GM21447 (cell line): ENCODE results near the gene STUB1.
A peak's percentile ranks its signal among the peaks of the same experiment; 100 is the strongest.

ENCODE experiments used
- ATAC-seq: cut with Tn5 transposase; IDR thresholded peaks from one replicate; pipeline ENCODE4 v1.9.1; 2021; ENCODE audit not compliant: unreplicated experiment

The STUB1 gene

DNA sequence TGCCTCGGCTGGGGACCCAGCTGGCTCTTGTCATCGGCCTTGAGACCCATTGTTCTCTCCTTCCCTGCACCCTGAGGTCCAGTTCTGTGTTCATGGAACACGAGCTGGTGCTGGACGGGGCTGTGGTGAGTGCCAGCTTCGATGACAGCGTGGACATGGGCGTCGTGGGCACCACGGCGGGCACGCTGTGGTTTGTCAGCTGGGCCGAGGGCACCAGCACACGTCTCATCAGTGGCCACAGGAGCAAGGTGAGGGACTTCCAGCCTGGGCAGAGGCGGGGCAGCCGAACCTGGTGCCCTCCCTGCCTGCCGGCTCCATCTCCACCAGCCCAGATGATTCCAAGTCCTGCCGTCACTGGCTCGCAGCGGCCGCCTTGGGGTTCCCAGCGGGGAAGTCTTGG, 17.6 kb upstream of the STUB1 start:
- no peak for ATAC-seq

DNA sequence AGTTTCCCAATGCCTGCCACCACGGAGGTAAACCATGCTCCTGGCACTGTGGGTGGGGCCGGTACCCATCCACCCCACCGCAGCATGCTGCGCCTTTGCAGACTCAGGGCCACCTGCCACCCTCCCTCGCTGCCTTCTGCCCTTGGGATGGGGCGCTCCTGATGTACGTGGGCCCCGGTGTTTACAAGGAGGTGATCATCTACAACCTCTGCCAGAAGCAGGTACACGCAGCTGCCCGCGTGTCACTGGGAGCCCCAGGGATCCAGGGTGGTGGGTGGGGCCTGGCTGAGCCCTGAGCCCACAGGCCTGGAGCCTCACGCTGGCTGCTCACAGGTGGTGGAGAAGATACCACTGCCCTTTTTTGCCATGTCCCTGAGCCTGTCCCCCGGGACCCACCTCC, 13.6 kb upstream of the STUB1 start:
- no peak for ATAC-seq

GRCh38 chr16:667113-667779, 13.0 kb upstream of the STUB1 start:
- no peak for ATAC-seq

GRCh38 chr16:667780-668518, 12.3 kb upstream of the STUB1 start, which contains the start of gene RHOT2:
Gene RHOT2, plus strand, starts transcription at chr16:668132. Its CDS starts 68 bp downstream, at chr16:668200.
- peak; percentile 68 for ATAC-seq

DNA sequence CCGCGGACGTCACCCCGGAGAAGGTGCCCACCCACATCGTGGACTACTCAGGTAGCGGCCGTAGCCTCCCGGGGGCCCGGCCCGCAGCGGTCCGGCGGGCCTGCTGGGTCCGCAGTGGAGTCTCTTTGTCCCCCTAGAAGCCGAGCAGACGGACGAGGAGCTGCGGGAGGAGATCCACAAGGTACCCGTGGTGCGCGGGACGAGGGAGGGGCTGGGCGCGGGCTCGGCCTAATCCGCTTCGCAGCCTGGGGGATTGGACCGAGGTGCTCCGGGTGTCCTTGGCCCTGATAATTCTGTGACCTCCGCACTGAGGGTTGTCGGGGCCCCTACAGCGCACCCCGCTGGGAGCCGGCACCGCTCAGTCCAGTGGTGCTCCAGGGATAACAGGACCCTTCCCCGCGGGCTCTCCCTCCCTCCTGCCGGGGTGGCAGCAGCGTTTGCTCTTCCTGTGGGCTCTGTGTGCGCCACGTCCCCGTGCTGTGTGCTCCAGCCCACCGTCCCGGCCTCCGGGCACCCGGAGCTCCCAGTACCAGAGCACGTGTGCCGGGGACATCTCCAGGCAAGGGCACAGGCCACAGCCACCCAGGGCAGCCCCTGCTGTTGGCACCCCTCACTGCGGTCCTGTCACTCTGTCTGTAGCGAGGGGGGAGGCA, 11.6 kb upstream of the STUB1 start:
- ATAC-seq, result peak; percentile 13

DNA sequence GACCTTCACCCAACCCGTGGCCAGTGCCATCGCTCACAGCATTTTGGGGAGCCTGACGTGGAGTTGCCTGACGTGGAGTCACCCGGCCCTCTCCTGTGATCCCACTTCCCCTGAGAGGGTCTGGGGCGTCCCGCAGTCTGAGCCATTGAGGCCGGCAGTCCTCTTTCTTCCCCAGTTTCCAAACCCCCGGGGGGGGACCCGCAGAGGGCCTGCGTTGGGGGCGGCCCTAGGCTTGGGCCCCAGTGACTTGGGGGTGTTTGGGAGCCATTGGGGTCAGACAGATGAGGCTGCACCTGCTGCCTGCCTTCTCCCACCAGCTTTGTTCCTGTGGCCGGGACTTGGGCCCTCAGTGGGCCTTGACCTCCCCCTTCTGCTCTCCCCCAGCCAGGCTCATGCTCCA, 10.5 kb upstream of the STUB1 start:
- ATAC-seq, result no peak

GRCh38 chr16:670485-671352, 9.5 kb upstream of the STUB1 start:
- no peak for ATAC-seq

GRCh38 chr16:671353-672131, 8.7 kb upstream of the STUB1 start:
- no peak for ATAC-seq

- ATAC-seq, result no peak
These were observed 7.8 kb upstream of the STUB1 start for GRCh38 chr16:672371-672770.

DNA sequence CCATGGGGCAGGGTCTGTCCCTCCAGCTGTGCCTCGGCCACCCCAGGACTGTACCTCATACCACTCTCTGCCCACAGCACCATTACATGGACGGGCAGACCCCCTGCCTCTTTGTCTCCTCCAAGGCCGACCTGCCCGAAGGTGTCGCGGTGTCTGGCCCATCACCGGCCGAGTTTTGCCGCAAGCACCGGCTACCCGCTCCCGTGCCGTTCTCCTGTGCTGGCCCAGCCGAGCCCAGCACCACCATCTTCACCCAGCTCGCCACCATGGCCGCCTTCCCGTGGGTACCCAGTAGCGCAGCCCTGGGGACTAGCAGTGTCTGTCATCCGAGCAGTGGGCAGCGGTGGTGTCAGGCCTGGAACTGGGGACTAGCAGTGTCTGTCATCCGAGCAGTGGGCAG, 7.4 kb upstream of the STUB1 start:
- ATAC-seq, result no peak

GRCh38 chr16:673399-673991, 6.7 kb upstream of the STUB1 start:
- ATAC-seq, result no peak

DNA sequence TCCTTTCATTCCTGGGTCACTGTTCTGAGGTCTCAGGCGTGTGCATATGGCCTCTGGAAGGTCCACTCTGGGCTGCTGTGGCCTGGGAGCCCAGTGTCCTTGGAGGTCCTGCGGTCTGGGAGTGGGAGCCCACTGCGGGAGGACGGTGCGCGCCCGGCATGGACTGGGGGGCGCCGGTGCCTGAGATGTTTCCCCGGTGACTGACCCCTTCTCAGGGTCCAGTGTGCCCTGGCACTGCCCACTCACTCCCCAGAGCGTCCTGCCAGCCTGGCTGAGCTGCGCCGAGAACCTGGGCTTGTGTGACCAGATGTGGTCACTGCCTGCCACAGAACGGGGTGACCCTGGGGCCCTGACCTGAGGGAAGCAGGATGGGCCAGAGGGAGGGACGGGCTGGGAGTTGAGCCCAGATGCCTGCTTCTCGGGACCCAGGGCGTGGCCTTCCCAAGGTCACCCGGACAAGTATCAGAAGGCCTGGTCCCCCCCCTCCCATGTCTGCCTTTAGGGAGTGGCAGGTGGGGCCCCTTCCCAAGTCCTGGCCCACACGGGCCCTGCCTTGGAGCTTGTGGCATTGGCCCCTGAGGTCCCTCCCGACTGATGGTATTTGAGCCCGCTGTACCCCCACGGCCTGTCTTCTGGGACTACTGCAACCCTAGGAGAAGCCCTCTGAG, 5.9 kb upstream of the STUB1 start:
- ATAC-seq, result no peak

DNA sequence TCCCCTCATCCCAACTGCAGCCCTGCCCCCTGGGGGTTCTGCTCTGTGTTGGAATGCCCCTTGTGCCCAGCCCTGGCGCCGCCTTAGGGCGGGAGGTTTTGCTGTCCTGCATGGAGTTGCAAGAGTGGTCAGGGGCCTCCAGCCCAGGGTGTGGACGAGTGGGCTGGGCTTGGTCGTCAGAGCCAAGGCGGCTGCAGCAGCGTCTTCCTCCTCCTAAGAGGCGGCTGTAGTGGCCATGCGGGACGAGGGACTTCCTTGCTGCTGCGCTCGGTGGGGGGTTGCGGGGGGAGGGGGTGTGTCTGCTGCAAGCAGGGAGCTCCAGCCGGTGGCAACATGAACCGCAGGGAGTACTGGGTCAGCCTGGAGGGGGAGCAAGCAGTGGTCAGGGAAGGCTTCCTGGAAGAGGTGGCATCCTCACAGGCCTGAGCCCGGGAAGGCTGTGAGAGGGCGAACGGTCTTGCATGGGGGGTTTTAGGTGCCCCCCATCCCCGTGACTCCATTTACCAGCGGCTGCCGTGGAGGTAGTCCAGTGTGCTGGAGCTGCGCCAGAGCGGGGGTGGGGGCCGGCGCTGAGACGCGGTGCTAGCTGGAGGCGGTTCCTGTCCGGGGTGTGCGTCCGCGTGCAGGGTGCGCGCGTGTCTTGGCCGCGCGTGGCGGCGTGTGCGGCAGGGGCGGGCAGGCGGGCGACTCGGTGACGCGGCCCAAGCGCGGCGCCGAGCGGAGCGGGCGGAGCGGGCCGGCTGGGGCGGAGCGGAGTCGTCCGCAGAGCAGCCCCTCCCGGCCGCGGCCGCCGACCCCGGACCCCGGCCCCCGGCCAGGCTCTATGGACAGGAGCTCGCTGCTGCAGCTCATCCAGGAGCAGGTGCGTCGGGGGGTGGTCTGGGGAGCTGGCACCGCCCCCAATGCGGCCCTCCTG, 5.0 kb upstream of the STUB1 start, which contains the start of gene RHBDL1:
Gene RHBDL1 (plus strand): TSS at position 704 of the 916 bp plus-strand sequence. CDS start 120 bp downstream, at position 824.
- ATAC-seq, result no peak

GRCh38 chr16:675884-676564, 4.2 kb upstream of the STUB1 start:
- no peak for ATAC-seq

- ATAC-seq, result no peak
These were observed 3.7 kb upstream of the STUB1 start for GRCh38 chr16:676565-676902.

DNA sequence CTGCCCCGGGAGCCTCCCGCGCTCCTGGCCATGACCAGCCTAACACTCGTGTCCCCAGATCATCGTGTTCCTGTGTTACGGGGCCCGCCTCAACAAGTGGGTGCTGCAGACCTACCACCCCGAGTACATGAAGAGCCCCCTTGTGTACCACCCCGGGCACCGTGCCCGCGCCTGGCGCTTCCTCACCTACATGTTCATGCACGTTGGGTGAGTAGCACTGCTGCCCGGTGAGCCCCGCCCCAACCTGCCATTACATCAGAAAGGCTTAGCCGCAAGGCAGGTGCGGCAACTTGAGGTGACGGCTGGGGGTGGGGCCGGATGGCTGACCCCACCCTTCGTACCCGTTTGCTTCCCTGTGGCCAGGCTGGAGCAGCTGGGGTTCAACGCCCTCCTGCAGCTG, 3.3 kb upstream of the STUB1 start:
- no peak for ATAC-seq

- no peak for ATAC-seq
These were observed 2.7 kb upstream of the STUB1 start for GRCh38 chr16:677316-678190.
